Ascending aorta (tissue), 2 donors: Measurements from ENCODE around the gene NCOA6. TPM values are rescaled to one million over a fixed set of nuclear protein-coding genes. Genes with fewer than 3 reads are reported as not detected.
A peak's percentile ranks its signal among the peaks of the same experiment; 100 is the strongest.

ENCODE experiments used
- DNase-seq, 2 donors: peaks; one replicate each; pipeline ENCODE4 v3.0.0-alpha.2; 2019; ENCODE audit warnings: low spot score in 2 of 2
- H3K27ac ChIP-seq, 2 donors: fragments of 200-600 bp; sonication (generic); one replicate each; pipeline ENCODE4 v1.5.1; 2016 to 2017; ENCODE audit warnings: mild to moderate bottlenecking in 1 of 2
- H3K27me3 ChIP-seq: fragments of 200-600 bp; sonication (generic); one replicate; pipeline ENCODE4 v1.5.1; 2017
- H3K36me3 ChIP-seq, 2 donors: fragments of 200-600 bp; sonication (generic); one replicate each; pipeline ENCODE4 v1.5.1; 2016
- H3K4me1 ChIP-seq, 2 donors: fragments of 200-600 bp; sonication (generic); one replicate each; pipeline ENCODE4 v1.5.1; 2016 to 2017; ENCODE audit warnings: mild to moderate bottlenecking in 1 of 2
- H3K4me3 ChIP-seq, 2 donors: fragments of 200-600 bp; sonication (generic); one replicate each; pipeline ENCODE4 v1.5.1; 2016 to 2017; ENCODE audit warnings: mild to moderate bottlenecking in 1 of 2
- H3K9me3 ChIP-seq, 2 donors: fragments of 200-600 bp; sonication (generic); one replicate each; pipeline ENCODE4 v1.5.1; 2016
- CTCF ChIP-seq, 3 experiments: fragments of 200-600 bp in 2 of 3; fragments of 450-650 bp in 1 of 3; sonication (generic) in 2 of 3; IDR thresholded peaks; one replicate each; pipeline ENCODE4 v1.5.1; 2016 to 2019; ENCODE audit warnings: antibody characterized with exemption in 3 of 3, mild to moderate bottlenecking in 1 of 3, moderate library complexity in 1 of 3
- intact Hi-C: fragments of 100-400 bp; cut with DNase I; formaldehyde crosslinking; loops from one replicate; pipeline ENCODE4 v1.15.1; 2023
- total RNA-seq: library from RNA; depleted of rRNA; stranded (reverse); fragments of >200 nt; gene quantifications from one replicate; pipeline ENCODE4 v1.1.0, GENCODE V29; 2016

Gene NCOA6
- total RNA-seq, 1 donor from 2014 or later: 21.6 TPM

- peak in 1 of 2 donors; percentile 73 for DNase-seq
- Histone ChIP-seq H3K9me3 (no peaks in the 10 kb centered on the region), H3K36me3 (no peaks in the 10 kb centered on the region), H3K4me3 (peak overlapping the region; percentile 89 to 99), H3K27ac (peak overlapping the region; percentile 62 to 70), H3K4me1 (peaks cover 0 to 13% of the 10 kb centered on the region in 2 donors), H3K27me3 (no peaks in the 10 kb centered on the region)
- intact Hi-C loops: loop anchor here (5.0 kb wide), 2 partner anchors 132 to 267 kb away; partner anchors contain the start of genes GSS, MYH7B and TRPC4AP
- peak in 1 of 3 experiments; percentile 6 for TF ChIP-seq CTCF (IDR thresholded peaks at IDR 0.05)
Observed at GRCh38 chr20:34824806-34825529, 483 bp downstream of the NCOA6 start.

DNA sequence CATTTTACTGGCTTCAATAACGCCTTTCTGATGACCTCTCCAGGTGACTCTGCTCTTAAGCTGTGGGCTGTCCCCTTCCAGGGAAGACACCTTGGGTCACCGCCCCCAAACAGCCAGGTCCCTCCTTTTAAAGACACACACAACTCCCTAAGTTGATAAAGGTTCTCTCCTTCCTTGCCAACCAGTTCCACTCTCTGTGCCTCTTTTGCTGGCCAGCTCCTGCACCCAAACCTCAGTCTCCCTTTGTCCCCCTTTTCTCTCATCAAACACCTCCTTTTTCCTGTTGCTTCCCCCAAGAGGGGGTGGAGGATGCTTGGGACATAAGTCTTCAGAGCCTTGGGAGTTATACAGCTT lies 1.0 kb downstream of the NCOA6 start:
- Histone ChIP-seq H3K27ac (peak overlapping the region; percentile 62 to 70), H3K9me3 (no peaks in the 10 kb centered on the region), H3K27me3 (no peaks in the 10 kb centered on the region), H3K36me3 (no peaks in the 10 kb centered on the region), H3K4me1 (peaks cover 0 to 13% of the 10 kb centered on the region in 2 donors), H3K4me3 (peak overlapping the region; percentile 89 to 99)
- intact Hi-C loops: no loop called here
- DNase-seq: peak in 1 of 2 donors; percentile 77
- no peak for TF ChIP-seq CTCF (IDR thresholded peaks at IDR 0.05)

DNA sequence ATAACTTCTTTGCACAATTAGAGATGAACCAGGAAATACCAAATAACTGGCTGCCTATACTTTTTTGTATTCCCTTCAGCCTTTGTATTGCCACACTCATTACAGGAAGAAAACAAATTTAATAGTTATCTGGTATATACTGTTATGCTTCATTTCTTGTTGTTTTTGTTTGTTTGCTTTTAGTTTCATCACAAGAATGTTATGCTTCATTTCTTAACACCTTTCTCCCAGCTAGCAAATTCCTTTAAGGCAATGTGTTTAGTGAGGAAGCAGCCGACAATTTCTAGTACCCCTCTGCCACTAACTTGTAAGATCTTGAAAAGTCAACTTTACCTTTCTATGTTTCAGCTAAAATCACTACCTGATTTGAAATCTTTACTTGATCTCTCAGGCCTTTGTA lies 1.4 kb downstream of the NCOA6 start:
- H3K9me3 ChIP-seq: no peaks in the 10 kb centered on the region
- H3K27ac ChIP-seq: peak overlapping the region in 1 of 2 donors; percentile 70
- H3K4me3 ChIP-seq: peak overlapping the region; percentile 89 to 99
- no peaks in the 10 kb centered on the region for H3K27me3 ChIP-seq
- TF ChIP-seq CTCF (IDR thresholded peaks at IDR 0.05): no peak
- intact Hi-C loops: no loop called here
- no peaks in the 10 kb centered on the region for H3K36me3 ChIP-seq
- no peak for DNase-seq
- peaks cover 0 to 13% of the 10 kb centered on the region in 2 donors for H3K4me1 ChIP-seq

DNA sequence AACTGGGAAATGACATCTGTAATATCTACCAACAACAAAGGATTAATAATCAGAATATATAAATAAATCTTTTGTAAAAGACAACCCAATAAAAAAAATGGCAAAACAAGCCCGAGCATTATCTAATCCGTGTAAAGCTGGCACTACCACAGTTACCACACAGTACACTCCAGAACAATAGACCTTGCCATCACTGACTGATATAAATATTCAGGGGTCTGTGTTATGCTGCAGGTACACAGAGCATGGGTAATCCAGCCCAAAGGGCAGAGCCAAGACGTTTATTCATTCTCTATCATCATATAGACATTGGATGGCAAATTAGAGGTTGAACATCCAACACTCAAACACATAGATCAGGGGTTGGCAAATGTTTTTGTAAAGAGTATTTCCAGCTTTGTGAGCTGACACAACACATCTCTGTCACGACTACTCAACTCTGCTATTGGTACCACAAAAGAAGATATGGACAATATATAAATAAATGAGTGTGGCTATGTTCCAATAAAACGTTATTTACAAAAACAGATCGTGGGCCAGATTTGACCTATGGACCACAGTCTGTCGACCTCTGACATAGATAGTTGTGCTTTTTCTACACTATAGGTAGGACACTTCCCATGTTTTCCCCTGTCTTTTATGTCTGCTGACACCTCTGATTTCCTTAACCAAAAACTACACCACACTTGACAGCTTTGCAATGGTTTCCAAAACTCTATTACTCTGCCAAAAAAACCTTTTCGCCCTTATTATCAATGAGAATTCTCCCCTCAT lies 4.5 kb downstream of the NCOA6 start:
- no peak for TF ChIP-seq CTCF (IDR thresholded peaks at IDR 0.05)
- Histone ChIP-seq H3K4me3 (no peak overlapping the region), H3K9me3 (no peaks in the 10 kb centered on the region), H3K27ac (no peak overlapping the region), H3K4me1 (peaks cover 0 to 15% of the 10 kb centered on the region in 2 donors), H3K36me3 (no peaks in the 10 kb centered on the region), H3K27me3 (no peaks in the 10 kb centered on the region)
- DNase-seq: no peak
- intact Hi-C loops: no loop called here

DNA sequence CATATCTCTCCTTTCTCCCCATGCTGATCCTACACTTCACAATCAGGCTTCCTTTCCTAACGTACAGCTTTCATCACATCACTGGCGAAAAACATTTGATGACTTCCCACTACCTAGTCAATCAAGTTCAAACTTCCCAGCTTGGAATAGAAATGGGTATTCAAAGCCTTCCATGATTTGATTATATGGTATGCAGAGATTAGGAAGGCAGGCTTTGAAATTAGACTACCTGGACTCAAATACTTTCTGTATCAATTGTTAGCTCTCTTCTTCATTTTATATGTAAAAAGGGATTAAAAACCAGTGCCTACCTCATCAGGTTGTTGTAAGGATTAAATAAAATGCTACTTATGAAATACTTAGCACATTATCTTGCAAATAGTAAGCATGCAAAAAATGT lies 7.7 kb downstream of the NCOA6 start:
- intact Hi-C loops: no loop called here
- Histone ChIP-seq H3K4me1 (peaks cover 0 to 3% of the 10 kb centered on the region in 2 donors), H3K27me3 (no peaks in the 10 kb centered on the region), H3K27ac (no peak overlapping the region), H3K9me3 (no peaks in the 10 kb centered on the region), H3K4me3 (no peak overlapping the region), H3K36me3 (no peaks in the 10 kb centered on the region)
- no peak for TF ChIP-seq CTCF (IDR thresholded peaks at IDR 0.05)
- DNase-seq: no peak
